GM18909 (cell line): ENCODE measurements around the gene DNAH6.
"Not testable (repeated sequence)": the region's sequence is repeated elsewhere in the genome, so short reads cannot be mapped to it uniquely, and the experiment has no call there.

ENCODE experiments used
- ATAC-seq: cut with Tn5 transposase; IDR thresholded peaks from one replicate; pipeline ENCODE4 v1.9.1; 2021; ENCODE audit warnings: mild to moderate bottlenecking; ENCODE audit not compliant: unreplicated experiment, poor library complexity

Gene DNAH6, protein sequence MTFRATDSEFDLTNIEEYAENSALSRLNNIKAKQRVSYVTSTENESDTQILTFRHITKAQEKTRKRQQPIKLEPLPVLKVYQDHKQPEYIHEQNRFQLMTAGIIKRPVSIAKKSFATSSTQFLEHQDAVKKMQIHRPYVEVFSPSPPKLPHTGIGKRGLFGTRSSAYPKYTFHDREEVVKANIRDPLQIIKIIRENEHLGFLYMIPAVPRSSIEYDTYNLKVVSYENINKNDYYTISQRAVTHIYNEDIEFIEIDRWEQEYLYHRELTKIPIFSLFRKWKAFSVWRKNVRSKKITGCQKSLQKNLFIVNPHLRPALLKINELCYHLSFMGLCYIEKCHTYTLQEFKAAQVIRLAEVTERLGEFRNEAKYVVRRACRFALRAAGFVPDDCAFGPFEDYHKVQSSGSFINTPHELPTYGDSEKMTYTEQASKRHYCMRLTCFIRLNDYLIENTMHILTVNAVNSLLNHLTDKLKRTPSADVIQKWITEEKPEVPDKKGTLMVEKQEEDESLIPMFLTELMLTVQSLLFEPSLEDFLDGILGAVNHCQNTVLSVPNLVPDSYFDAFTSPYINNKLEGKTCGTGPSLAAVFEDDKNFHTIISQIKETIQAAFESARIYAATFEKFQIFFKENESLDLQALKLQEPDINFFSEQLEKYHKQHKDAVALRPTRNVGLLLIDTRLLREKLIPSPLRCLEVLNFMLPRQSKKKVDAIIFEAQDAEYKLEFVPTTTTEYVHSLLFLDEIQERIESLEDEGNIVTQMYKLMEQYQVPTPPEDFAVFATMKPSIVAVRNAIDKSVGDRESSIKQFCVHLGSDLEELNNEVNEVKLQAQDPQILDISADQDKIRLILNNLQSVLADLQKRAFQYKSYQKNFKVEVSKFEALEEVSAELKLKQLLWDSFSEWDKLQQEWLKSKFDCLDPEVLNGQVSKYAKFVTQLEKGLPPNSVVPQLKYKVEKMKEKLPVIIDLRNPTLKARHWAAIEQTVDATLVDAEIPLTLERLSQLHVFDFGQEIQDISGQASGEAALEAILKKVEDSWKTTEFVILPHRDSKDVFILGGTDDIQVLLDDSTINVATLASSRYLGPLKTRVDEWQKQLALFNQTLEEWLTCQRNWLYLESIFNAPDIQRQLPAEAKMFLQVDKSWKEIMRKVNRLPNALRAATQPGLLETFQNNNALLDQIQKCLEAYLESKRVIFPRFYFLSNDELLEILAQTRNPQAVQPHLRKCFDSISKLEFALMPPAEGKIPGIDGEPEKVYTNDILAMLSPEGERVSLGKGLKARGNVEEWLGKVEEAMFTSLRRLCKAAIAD (N-terminal part only)

DNA sequence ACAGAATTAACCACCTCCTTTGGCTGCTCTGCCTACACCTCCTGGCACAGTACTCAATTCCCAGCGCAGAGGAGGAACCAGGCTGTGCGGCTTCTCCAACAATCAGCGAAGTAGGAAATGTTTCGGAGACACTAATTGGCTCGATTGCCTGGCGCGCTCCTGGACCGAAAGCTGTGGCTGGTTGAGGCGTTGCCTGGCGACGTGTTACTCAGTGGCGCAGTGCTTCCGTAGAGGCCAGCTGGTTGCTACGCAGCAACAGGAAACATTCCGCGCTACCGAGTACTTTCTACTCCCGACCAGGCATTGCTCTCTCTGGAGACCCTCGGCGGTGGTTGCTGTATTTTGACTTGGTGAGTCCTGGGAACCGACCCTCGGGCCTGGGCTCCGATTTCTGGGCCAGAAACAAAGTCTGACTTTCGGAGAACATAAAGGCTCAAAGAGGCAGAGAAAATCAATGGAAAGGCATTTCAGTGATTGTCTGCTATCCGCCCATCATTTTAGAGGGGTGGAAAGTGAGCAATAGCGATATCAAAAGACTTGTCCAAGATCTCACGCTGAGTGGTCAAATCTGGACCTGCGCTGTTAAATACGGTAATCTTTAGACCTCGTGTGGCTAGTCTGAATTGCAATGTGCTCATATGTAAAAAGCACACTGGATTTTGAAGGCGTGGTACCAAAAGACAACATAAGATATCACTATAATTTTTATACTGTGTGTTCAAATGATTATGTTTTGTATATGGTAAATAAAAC, at the start of gene DNAH6:
DNAH6 (plus strand) TSS at position 265 of the 753 bp plus-strand sequence. CDS start 1,329 bp downstream, outside the sequence.
- peak; percentile 100 for ATAC-seq

DNA sequence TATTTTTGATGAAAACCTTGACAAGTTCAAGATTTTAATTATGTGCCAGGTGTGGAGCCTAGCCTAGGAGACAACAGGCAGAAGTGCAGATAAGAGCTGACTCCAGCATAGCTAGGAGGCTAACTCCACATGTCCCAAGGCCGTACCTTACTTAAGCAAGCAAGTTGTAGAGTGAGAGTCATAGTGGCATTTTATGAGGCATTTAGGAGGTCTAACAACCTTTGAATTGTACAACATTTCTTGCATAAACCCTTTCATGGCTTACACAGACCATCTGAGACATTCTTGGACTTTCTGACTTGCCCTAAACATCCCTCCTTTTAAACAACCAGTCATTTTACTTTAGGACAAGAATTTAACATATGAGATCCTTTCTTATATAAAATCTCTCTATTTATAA, 48.9 kb upstream of the DNAH6 start:
- ATAC-seq, result no peak

DNA sequence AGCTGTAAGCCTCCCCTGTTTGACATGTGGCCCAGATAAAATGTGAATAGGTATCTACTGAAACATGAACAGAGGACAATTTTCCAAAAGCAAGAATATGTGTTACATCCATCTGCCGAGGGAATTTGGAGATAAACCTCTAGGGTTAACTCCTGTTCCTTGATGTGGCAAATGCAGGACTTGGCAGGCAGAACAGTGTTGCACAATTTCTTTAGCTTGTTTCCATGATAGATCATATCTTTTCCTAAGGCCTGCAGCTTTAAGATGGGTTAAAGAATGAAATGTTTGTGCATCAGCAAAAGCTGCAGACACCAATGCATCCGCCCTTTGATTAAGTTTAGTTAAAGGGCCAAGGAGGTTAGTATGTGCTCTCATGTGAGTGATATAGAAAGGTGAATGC, 43.9 kb upstream of the DNAH6 start:
- not testable (repeated sequence) for ATAC-seq

DNA sequence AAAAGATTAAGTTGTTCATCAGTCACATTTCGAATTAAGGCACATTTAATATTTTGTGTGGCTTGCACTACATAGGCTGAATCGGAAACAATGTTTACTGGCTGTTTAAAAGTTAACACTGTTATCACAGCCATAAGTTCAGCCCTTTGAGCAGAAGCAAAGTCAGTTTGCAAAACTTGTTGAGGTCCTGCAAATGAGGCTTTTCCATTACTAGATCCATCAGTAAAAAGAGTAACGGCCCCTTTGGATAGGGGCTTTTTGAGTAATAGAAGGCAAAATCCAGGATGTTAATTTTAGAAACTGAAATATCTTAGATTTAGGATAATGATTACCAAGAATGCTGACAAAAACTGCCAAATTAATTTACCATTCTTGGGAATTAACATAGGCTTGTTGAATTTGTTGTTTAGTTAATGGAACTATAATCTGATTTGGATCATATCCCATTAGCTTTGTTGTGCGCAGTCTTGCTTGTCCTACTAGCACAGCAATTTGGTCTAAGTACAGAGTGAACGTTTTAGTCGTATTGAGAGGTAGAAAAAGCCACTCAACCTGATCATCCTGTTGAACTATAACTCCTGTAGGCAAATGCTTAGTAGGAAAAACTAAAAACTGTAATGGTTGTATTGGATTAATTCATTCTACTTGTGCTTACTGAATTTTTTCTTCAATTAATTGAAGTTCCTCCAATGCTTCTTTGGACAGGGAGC, 43.3 kb upstream of the DNAH6 start:
- ATAC-seq, result no peak

DNA sequence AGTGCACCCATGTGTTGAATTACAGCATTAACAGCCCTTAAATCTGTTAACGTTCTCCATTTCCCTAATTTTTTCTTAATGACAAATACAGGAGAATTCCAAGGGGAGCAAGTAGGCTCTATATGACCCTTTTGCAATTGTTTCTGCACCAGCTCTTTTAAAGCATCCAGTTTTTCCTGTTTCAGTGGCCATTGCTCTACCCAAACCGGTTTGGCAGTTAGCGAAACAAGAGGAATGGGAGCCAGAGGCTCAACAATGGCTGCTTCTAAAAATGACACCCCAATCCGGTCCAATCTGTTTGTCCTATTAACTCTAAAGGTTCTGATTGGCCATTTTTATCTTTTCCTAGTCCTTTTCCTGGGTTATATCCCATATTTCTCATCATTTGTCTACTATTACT, 42.1 kb upstream of the DNAH6 start:
- no peak for ATAC-seq

DNA sequence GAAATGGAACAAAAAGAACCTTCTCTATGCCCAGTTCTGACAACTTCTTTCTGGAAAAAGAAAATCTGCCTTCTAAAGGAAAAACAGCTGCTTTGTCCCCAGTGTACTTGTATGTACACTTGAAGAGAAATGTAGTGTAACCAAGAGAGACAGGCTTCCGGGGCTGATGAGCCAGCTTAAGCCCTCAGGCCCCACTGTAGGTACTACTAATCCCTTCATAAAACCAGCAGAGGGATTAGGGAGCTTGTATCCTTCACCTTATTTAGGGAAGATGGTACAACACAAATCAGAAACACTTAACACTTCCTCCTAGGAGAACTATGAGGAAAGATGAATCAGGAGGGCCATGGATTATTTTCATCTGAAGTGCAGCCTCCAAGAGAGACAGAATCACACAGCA, 38.4 kb upstream of the DNAH6 start:
- ATAC-seq, result no peak

DNA sequence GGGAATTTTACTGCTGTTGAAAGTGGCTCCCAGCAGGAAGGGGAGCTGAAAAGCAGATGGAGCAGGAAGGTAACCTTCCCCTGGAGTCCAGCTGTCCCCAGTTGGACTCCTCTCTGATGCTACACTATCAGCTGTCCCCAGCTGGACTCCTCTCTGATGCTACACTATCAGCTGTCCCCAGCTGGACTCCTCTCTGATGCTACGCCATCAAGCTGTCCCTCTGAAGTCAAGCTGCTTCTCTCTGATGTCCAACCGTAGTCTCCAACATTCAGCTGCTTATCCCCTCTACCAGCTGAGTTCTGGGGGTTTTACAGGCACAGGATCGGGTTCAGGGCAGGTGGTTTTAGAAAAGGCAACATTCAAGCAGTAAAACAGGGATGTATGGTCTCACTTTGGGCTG, 37.4 kb upstream of the DNAH6 start:
- ATAC-seq, result no peak

DNA sequence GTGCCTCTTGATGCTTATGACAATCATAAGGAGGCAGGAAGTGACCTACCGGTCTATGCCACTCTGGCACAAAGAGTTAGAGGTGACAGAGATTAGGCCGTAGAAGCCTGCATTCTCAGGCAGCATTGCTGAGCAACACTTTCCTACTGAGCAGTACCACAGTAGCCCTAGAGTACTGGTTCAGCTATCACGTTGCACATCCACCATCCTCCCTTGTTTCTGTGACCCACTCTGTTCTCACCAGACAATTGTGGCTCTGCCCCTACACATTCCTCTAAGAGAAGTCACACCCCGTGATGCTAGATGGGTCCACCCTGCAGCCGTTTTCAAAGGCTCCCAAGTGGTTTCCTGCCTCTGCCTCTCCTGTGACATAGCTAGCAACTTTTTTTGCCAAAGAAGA, 34.6 kb upstream of the DNAH6 start:
- no peak for ATAC-seq

DNA sequence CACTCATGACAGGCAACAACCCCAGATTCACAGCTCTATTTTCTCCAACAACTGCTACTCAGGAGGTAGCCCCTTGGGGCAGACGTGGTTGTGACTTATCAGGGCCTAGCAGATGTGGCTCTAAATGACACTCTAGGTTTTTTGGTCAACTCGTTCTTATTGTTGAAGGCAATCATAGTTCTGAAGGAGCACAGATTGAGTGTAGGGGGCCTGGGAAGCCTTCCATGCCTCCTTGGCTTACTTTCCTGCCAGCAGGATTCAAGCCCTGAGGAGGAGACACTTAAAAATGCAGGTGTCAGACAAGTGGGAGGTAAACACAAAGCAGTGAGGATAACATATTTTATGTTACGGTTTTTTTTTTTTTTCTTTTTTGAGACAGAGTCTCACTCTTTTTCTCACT, 33.7 kb upstream of the DNAH6 start:
- ATAC-seq, result no peak

DNA sequence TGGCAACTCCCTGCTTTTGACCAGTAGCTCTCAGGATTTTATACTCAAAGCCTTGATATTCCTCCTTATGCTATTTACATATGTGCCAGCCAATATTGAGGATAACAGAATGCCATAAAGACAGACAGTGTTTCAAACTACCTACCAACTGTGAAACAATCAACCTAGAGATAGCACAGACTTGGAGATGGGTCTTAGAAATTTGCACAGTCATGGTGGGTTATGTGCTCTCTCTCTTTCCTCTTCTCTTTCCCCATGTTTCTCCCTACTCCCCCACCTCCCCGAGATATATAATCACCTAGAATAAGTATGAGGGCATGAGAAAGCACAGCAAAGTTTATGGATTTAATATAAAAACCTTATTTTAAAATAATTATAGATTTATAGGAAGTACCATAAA, 33.0 kb upstream of the DNAH6 start:
- no peak for ATAC-seq

DNA sequence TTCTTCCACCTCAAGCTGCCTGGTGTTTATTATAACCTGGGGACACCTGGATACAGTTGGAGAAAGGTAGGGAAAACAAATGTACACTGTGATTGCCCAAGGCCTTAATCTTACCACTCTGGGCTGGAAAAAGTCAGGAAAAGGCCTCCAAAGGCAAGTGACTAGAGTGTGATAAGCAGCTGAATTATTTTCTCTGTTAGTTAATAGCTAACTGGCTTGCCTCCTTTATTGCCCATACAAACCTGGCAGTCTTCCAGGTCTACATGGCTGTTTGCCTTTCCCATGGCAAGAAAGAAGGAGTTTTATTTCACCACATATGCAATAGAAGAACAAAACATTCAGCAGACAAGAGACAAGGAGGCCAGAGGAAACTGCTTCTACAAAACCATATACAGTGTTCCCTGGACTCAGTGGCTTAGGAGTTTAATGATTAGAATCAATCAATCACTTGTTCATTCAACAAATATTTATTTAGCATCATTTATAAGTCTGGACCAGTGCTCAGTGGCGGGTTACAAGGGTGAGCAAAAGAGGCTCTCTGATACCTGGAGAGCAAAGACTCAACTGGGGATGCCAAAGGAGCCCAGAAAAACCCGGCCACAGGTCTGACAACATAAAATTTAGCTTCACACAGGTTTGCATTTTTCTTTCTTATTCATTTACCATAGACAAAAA, 29.7 kb upstream of the DNAH6 start:
- no peak for ATAC-seq

DNA sequence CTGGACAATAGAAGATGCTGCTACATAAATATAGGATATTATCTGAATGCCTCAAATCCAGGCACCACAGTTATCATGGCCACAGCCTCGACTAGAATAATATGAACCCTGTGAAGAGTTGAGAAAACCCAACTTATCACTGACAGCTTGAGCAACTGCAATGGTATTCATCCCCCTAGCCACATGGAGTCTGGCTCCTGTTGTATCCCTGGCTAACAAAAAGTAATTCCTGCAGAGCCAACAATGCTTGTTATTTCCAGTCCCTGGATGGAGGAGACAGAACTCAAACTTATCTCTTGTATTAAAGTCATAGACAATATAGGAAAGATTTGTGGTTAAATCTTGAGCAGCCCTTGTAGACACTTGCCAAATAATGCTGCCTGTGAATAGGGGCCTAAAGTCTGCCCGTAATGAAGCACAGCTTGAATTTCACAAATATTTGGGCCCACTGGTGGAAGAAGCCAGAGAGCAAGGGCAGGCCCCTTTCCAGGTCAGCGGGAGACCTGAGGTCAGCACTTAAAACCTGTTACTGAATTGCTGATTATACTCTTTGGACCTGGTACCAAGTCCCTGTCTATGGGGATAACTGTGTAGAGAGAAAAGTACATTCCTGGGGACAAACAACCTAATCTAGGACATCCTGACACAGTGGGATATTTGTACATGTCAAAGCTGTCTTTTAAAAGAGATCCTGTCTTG, 28.9 kb upstream of the DNAH6 start:
- no peak for ATAC-seq

DNA sequence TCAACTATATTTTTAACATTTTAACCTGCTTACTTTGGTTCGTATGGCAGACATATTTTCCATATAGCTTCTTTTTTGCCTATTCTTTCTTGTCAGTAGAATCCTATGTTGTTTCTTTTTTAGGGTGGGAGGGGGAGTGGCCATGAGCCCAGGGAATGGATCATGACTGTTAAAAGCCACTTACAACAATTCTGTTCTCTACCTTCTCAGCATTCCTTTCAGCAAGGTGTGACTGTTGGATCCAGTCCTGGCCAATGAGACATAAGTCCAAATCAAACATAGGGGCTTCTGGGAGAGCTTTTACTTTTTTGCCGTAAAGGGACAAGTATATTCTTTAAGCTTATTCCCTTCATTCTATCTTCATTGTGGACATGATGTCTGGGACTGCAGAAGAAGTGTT, 25.0 kb upstream of the DNAH6 start:
- no peak for ATAC-seq

DNA sequence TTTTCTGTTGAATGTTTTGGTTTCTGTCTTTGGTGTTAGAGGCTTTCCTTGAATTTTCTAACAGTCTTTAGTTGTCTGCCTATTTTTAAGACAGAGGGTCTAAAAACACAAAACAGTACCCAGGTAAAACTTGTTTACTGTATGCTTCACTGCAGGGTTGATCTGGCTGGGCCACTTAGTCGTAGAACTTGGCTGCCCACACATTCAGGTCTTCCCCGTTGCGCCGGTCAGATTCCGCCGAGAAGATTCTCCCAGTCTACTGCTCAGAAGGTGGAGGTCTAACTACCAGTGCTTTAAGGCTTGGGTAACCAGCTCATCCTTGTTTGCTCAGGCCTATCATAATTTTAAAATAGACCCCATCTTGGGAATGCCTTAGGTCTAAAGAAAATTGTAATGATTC, 24.6 kb upstream of the DNAH6 start:
- ATAC-seq, result no peak

DNA sequence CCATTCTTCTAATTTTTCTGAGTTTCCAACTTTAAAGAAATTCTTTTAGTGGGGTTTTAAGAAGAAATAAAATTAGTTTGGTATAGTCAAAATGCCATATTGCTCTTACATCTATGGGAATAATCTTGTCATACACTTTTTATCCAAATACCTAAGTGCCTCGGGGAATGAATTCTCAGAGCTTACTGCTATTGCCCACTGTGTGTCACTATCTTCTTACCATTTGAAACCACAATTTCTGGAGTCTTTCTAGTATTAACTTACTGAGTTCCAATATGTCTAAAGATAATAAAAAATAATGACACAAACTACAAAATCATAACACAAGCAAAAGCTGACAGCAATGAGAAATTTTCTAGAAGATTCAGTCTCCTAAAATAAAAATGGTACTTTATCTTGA, 23.7 kb upstream of the DNAH6 start:
- ATAC-seq, result no peak

DNA sequence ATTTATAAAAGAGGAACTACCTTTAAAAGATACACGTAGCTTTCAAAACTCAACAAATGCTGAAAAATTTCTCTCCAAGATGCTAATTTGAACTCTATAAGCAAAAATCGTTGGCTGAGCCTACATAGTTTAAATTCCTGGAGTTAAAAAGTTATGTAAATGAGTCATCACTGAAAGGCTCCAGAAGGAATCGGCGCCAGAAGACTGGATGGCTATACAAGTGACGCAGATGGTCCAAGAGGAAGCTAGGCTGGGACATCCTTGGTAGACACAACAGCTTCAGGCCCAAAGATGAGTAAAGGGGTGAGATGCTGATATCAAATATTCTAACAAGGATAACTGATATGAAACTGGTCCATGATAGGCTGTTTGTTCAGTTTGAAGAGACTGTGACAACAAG, 22.8 kb upstream of the DNAH6 start:
- ATAC-seq, result no peak

DNA sequence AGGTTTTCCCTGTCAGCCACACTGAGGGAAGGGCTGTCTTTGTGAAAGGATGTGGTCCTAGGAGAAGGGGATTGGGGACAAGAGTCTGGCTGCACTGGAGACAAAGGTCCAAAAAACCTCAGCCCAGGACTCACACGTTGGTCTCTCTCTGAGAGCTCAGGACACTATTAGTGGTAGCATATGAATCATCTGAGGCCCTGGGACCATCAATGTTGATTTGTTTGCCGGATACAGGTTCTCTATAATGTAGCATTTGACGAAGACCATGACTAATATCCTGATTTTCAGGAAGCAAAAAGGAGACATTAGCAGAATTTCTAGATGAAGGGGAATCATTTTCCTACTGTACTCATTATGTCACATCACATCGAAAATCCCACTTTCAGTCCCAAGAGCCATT, 22.2 kb upstream of the DNAH6 start:
- ATAC-seq, result no peak

DNA sequence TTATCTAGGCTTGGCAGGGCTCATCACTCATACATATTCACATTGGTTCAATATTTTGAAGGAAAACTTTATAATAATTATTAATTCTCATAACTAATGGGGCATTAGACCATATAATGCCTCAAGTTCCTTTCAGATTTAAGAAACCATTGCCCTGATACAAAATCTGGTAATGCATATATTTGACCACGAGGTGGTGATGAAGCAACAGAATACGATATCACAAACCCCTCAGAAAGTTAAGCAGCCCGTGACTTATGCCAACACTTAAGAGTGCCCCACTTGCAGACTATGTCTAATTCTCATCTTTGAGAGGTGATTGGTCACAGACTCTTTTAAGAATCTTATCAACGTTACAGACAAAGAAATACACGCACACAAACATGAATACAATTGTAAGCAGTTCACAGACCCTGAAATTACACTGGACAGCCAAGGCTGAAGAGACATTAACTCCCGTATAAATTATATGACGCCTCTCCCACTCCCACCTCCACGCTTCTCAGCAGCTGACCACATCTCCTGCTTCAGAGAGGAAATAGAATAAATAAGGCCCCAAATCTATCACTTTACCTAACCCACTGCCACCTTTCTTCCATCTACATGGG, 20.7 kb upstream of the DNAH6 start:
- ATAC-seq, result peak; percentile 87
